Kidney (tissue), 14 donors: ENCODE results near the gene ARHGEF6. TPM values are rescaled to one million over a fixed set of nuclear protein-coding genes. Genes with fewer than 3 reads are reported as not detected.

Source experiments
- DNase-seq, 5 donors: peaks; one replicate each; pipeline ENCODE4 v3.0.0-alpha.2; 2013 to 2020
- FAIRE-seq: peaks from 2 replicates; lab custom pipeline; 2012; peaks lifted over from hg19 to GRCh38; lab: Jason Lieb, UNC
- H3K27ac ChIP-seq, 2 donors: one replicate each; pipeline ENCODE4 v1.7.0; 2013; ENCODE audit warnings: low read depth in 2 of 2, low read length in 2 of 2, inconsistent platforms in 1 of 2
- H3K27me3 ChIP-seq: one replicate; pipeline ENCODE4 v1.7.1; 2013; ENCODE audit warnings: low read length, inconsistent platforms; ENCODE audit not compliant: control insufficient read depth, insufficient read depth
- H3K36me3 ChIP-seq, 3 donors: one replicate each; pipeline versions ENCODE4 v1.7.0 to v1.7.1; 2013; ENCODE audit warnings: low read length in 3 of 3, control low read depth in 1 of 3, inconsistent platforms in 1 of 3; ENCODE audit not compliant: insufficient read depth in 3 of 3, control insufficient read depth in 2 of 3
- H3K4me1 ChIP-seq, 3 donors: one replicate each; pipeline versions ENCODE4 v1.7.0 to v1.7.1; 2013; ENCODE audit warnings: low read length in 3 of 3, inconsistent platforms in 1 of 3, low read depth in 1 of 3; ENCODE audit not compliant: control insufficient read depth in 2 of 3, insufficient read depth in 2 of 3
- H3K4me3 ChIP-seq, 3 donors: one replicate each; pipeline versions ENCODE4 v1.7.0 to v1.8.1; 2013; ENCODE audit warnings: low read length in 3 of 3, control low read depth in 1 of 3, inconsistent platforms in 1 of 3
- H3K9ac ChIP-seq, 3 donors: one replicate each; pipeline versions ENCODE4 v1.7.0 to v1.7.1; 2013; ENCODE audit warnings: low read length in 3 of 3, control low read depth in 1 of 3, inconsistent platforms in 1 of 3
- H3K9me3 ChIP-seq, 3 donors: one replicate each; pipeline versions ENCODE4 v1.7.0 to v1.7.1; 2013; ENCODE audit warnings: low read length in 3 of 3, control low read depth in 1 of 3, inconsistent platforms in 1 of 3; ENCODE audit not compliant: control insufficient read depth in 2 of 3, insufficient read depth in 1 of 3
- CTCF ChIP-seq: IDR thresholded peaks from 3 replicates; pipeline ENCODE4 v1.5.1; 2012; ENCODE audit warnings: mild to moderate bottlenecking, moderate library complexity, borderline replicate concordance; ENCODE audit not compliant: insufficient read depth; ENCODE audit errors: extremely low read depth
- intact Hi-C: fragments of 100-400 bp; cut with DNase I; formaldehyde crosslinking; loops from one replicate; pipeline ENCODE4 v1.11.1; 2022
- polyA plus RNA-seq: library from polyadenylated mRNA; stranded (reverse); fragments of 350-450 nt; fragmentation: Illumina TruSeq; extraction: RNeasy Lipid Tissue Mini Kit (QIAGEN cat#74804); gene quantifications from one replicate; pipeline ENCODE4 v1.2.3, GENCODE V29; 2014; ENCODE audit warnings: low read depth, low replicate concordance; ENCODE audit not compliant: insufficient read depth
- total RNA-seq: library from RNA; stranded (reverse); fragmentation: NEBNext Ultra II Directional; extraction: Animal tissue kit (Norgen Biotek cat#: 25700); gene quantifications from one replicate; pipeline ENCODE4 v1.2.1, GENCODE V29; 2021
- donor health status: control.
- donor health status: control.
- donor health status: control.
- donor health status: control.
- donor health status: control.
- donor health status: DM: yes; HTN: yes; CAD: no.
- donor health status: Normal renal cell carcinoma (clear cell type).

Gene ARHGEF6
- total and polyA plus RNA-seq, 2 donors from 2014 or later, result 4.1 to 15.8 TPM

GRCh38 chrX:136636121-136636520, 144.6 kb downstream of the ARHGEF6 start:
- no peak overlapping the region for H3K27ac ChIP-seq
- FAIRE-seq (no peak), DNase-seq (peak in 4 of 5 donors; percentile 30 to 51 (median 38))
- no peaks in the 10 kb centered on the region for H3K4me1 ChIP-seq
- no peak for TF ChIP-seq CTCF
- no peaks in the 10 kb centered on the region for H3K9me3 ChIP-seq
- no peak overlapping the region for H3K9ac ChIP-seq
- no peaks in the 10 kb centered on the region for H3K36me3 ChIP-seq
- intact Hi-C loops, result no loop called here
- no peak overlapping the region for H3K4me3 ChIP-seq
- H3K27me3 ChIP-seq, result no peaks in the 10 kb centered on the region

- no peaks in the 10 kb centered on the region for H3K9me3 ChIP-seq
- H3K36me3 ChIP-seq, result no peaks in the 10 kb centered on the region
- no peak for FAIRE-seq
- H3K4me3 ChIP-seq, result no peak overlapping the region
- intact Hi-C loops, result no loop called here
- H3K9ac ChIP-seq, result no peak overlapping the region
- H3K4me1 ChIP-seq, result no peaks in the 10 kb centered on the region
- H3K27me3 ChIP-seq, result no peaks in the 10 kb centered on the region
- no peak for DNase-seq
- no peak overlapping the region for H3K27ac ChIP-seq
- TF ChIP-seq CTCF, result no peak
Observed at GRCh38 chrX:136635235-136635634, 145.5 kb downstream of the ARHGEF6 start.

GRCh38 chrX:136630881-136631280, 149.9 kb downstream of the ARHGEF6 start:
- Histone ChIP-seq H3K9me3 (no peaks in the 10 kb centered on the region), H3K4me1 (no peaks in the 10 kb centered on the region), H3K27me3 (no peaks in the 10 kb centered on the region), H3K36me3 (no peaks in the 10 kb centered on the region), H3K9ac (no peak overlapping the region), H3K27ac (no peak overlapping the region), H3K4me3 (no peak overlapping the region)
- no peak for TF ChIP-seq CTCF
- FAIRE-seq (no peak), DNase-seq (no peak)
- intact Hi-C loops, result no loop called here
